GM21619 (cell line): ENCODE data around the gene GJA8.
"Not testable (repeated sequence)": the region's sequence is repeated elsewhere in the genome, so short reads cannot be mapped to it uniquely, and the experiment has no call there.

Source experiments
- ATAC-seq: cut with Tn5 transposase; IDR thresholded peaks from one replicate; pipeline ENCODE4 v1.9.1; 2021; ENCODE audit not compliant: unreplicated experiment

Gene GJA8

GRCh38 chr1:147927215-147927614, 24.6 kb downstream of the GJA8 start:
- not testable (repeated sequence) for ATAC-seq

- not testable (repeated sequence) for ATAC-seq
Observed at GRCh38 chr1:147927689-147928088, 25.1 kb downstream of the GJA8 start.

- peak; percentile 91 for ATAC-seq
Observed at GRCh38 chr1:147928236-147929132, 25.9 kb downstream of the GJA8 start, which contains the start of gene GPR89B. GPR89B (plus strand) TSS chr1:147928420; CDS start chr1:147928537, 117 bp downstream.

GRCh38 chr1:147931137-147931536, 28.5 kb downstream of the GJA8 start:
- ATAC-seq, result not testable (repeated sequence)

GRCh38 chr1:147935296-147935695, 32.7 kb downstream of the GJA8 start:
- ATAC-seq, result not testable (repeated sequence)

GRCh38 chr1:147940456-147940855, 37.9 kb downstream of the GJA8 start:
- ATAC-seq, result not testable (repeated sequence)

- not testable (repeated sequence) for ATAC-seq
Observed at GRCh38 chr1:147942563-147942962, 40.0 kb downstream of the GJA8 start.

GRCh38 chr1:147949517-147949916, 46.9 kb downstream of the GJA8 start:
- ATAC-seq, result not testable (repeated sequence)
